GM19035 (cell line): ENCODE measurements around the gene SHROOM3.

Experiments used
- ATAC-seq: cut with Tn5 transposase; IDR thresholded peaks from one replicate; pipeline ENCODE4 v1.9.1; 2021; ENCODE audit not compliant: unreplicated experiment

The SHROOM3 gene

DNA sequence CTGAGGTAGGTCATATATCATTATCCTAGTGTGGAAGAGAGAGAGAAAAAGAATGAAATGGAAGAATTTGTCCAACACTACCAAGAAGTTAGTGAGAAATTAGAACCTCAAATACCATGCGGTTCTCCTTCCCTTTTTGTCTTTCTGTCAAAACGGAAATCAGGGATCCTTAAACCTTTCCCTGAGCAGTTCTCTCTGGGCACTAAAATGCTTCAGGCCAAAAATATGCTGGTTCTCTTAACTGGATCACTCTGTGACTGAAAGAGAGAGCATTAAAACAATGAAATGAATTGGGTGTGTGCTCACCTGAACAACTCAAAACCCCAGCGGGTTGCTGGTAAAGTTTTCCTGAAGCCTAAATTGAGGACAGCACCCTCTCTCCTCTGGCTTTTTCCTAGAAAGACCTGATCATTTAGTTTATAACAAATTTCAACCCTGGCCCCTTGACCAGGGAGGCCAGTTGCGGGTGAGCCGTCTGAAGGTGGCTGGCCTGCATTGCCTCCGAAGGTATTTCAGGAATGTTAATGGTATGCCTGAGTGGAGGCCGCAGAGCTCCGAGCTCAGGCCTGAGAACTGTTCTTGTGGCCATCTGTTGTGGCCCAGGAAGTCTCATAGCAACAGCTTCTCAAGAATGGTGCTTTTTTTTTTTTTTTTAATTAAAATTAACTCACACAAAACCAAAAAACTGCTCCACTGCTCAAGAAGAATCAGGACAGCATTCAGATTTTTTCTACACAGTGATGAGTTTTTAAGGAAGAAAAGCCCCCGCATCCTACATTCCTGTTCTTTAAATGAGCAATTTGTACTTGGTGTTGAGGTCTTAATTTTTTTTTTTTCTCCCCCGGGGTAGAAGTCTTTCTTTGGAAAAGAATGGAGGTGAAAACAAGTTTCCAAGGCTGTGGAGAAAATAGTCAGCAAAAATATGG lies 155.1 kb downstream of the SHROOM3 start:
- no peak for ATAC-seq

DNA sequence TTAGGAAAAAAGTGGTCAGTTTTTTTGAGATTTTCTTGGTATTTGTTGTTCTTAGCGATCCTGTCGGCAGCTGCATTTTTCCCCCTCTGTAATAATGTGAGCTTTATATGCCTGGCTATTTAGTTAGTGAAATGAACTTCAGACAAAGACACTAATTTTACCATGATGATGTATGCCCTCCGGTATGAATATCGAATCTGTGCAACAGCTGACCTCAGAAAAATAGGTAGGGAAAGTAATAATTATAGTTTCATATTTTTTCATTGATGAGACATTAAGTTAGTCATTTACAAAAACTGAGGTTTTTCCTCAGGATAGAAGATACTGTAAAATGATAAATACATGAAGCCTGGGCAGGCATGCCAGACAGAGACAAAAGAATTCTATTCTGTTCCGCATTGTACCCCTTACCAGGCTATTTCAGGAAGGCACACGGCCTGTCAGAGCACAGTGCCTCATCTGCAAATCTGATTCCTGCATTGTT lies 155.8 kb downstream of the SHROOM3 start:
- no peak for ATAC-seq

- no peak for ATAC-seq
Measured at GRCh38 chr4:76591992-76592391, 157.0 kb downstream of the SHROOM3 start.

- ATAC-seq: no peak
Measured at GRCh38 chr4:76592460-76592859, 157.4 kb downstream of the SHROOM3 start.

DNA sequence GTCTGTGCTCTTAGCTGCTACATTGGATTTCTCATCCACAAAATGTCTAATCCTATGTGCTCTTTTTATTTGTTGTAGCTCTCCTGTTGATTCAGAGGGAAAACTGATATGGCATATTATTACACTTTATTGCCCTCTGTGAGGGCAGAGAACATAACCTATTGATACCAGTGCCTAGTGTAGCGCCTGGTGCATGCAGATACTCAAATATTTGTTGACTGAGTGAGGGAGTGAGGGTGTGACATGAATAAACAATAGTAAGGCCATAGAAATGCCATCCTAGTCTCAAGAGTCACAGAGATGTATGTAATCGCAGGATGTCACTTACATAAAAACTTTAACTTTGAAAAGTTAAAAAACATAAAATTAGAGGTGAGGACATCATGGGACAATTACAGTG lies 159.1 kb downstream of the SHROOM3 start:
- ATAC-seq: no peak

- ATAC-seq: no peak
Measured at GRCh38 chr4:76595435-76595834, 160.4 kb downstream of the SHROOM3 start.

DNA sequence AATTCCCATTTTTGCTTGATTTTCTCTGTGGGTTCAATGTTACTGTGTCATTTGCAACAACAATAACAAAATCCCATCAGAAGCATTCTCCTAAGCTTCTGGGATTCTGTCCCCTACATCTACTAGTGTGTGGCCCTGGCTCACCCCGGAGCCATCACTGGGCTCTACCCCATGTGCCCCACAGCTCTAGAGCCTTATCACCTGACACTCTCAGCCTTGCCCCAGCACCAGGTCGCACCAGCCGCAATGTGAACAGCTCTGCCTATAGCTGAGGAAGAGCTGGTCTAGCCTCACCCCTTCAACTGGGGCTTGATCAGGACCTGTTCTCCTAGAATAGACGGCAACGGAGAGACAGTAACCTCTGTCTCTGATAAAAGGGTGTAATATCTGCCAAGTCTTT lies 161.7 kb downstream of the SHROOM3 start:
- ATAC-seq: no peak

GRCh38 chr4:76597423-76597979 lies 162.5 kb downstream of the SHROOM3 start:
- no peak for ATAC-seq

DNA sequence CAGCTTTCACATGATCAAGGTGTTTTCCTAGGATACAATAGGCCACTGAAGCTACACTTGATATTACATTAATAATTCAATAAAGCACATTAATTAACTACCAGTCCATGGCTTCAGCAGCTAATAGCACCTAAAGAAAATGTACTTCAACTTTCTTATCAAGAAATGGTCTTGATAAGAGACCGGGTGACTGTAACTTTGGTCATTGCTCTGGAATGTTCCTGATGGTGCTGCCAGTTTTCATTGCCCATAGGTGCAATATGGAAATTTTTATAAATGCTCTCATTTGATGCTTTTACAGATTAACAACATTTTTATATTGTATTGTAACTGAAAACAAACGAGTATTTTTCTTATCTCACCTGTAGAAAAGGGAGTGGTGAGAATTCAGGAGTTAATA lies 165.4 kb downstream of the SHROOM3 start:
- no peak for ATAC-seq

DNA sequence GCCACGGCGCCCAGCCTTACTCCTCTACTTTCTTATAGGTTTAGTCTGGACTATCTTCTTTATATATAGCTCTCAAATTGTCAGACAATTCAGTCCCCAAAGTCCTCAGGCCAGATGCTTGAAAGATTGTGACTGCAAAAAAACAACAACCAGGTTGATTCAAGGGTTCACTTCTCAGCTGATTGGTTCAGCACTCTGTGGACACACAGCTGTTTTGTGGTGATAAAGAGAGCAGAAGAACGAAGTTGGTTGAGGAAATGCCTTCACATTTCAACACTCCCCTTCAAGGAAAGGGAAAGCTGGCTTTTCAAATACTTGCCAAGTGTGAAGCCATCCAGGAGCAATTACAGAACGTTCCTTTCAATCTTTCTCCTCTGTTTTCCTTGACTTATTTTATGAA lies 166.8 kb downstream of the SHROOM3 start:
- no peak for ATAC-seq

DNA sequence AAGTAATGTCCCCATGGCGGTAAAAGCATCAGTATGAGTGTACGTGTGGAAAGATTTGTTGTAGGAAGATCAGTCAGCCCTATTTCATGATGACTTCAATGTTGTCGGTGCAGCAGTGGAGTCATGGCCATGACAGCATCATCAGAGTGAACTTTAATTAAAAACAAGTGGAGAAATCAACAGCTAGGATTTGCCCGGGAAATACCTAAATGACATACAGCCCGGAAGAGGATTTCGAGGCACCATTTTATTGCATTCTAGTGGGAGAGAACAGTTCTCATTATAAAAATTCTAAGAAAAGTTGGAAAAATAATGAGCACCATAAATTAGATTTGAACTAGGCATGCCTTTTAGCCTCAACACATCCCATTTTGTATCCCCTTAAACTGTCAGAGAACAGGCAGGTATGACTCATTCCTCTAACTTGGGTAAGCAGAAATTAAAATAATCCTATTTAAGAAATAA lies 170.1 kb downstream of the SHROOM3 start:
- ATAC-seq: no peak

DNA sequence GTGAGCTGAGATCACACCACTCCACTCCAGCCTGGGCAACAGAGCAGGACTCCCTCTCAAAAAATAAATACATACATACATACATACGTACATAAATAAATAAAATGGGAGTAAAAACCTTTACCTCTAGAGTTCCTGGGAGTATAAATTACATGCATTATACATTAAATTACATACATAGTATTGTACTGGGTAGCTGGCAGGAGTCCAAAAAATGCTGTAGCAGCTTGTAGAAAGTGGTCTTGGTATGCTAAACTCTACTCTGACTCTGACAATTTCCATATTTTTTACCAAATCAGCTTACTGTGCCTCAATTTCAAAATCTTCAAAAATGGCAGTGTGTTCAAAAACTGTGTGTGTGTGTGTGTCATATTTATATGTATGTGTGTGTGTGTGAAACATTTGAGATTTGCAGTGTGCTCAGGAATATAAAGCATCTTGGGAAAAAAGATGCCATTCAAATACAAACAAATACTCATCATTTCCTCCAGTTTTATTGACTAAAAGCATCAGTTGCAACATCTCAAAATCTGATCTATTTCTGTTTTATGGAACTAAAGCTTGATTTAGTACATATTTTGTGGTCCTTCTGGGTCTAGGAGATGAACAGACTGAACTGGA lies 171.7 kb downstream of the SHROOM3 start:
- ATAC-seq: no peak

DNA sequence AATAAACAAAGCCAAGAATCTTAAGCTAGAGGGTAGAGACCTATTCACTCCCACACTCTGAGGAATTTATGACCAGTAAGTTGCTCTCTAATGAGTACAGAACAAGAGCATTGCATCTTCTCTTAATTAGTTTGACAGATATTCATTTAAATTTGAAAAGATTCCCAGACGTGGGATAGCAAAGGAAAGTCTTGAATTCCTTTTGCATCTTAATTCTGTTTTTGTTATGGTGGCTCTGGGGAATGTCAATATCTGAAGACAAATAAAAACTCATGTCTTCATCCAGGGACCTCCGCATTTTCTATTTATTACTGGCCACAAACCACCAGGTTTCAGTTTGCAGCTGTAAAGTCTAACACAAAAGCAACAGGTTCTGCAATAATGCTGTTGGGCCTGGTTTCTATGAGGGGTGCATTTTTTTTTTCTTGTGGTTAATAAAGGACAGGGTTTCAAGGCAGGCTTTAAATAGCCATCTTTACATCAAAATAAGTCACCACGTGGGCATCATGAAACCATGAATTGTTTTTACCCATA lies 172.3 kb downstream of the SHROOM3 start:
- peak; percentile 91 for ATAC-seq

DNA sequence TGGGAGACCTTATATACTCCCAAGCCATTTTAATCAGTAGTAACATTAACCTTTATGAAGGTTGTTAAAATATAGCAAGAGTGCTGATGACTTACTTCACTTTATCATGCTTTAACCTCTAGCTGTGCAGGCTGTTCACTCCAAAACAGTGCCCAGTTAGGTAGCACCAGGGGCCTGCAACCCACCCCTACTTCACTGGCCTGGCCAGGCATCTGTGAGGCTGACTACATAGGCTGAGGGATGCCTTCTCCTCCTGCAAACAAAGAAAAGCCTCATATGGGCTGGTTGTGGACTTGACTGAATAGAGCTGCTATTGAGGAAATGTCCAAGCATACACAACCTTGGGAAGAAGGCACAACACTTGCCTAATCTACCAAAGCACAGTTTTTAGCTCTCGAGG lies 172.8 kb downstream of the SHROOM3 start:
- ATAC-seq: peak; percentile 21

GRCh38 chr4:76608549-76608948 lies 173.5 kb downstream of the SHROOM3 start:
- ATAC-seq: peak; percentile 33

GRCh38 chr4:76610751-76611547 lies 175.9 kb downstream of the SHROOM3 start:
- no peak for ATAC-seq

DNA sequence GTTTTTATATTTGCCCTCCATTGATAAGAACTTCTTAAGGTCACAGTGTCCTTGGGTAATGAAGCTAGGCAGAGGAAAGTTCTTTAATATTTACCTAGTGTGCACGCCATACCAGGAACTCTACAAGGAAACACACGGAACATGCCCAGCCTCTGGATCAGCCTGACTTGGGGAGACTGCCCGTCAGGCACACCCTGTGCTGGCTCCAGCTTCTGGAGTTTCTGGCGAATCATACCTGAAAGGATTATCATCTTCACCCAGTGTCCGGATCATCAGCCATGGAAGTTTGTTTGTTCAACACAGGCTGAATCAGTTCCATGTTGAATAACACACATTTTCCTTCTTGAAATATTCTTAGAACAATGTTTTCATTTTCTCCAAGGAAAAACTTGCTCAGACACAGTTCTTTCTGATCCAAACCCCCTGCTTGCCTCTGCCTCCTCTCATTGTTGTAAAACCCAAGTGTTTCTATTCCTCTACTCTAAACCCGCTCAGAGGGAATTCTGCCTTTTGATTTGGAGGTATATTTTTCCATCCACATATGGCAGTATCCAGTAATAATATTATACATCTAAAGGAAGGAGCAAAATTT lies 176.7 kb downstream of the SHROOM3 start:
- ATAC-seq: no peak

- no peak for ATAC-seq
Measured at GRCh38 chr4:76614589-76614988, 179.6 kb downstream of the SHROOM3 start.

- no peak for ATAC-seq
Measured at GRCh38 chr4:76615999-76616398, 181.0 kb downstream of the SHROOM3 start.

GRCh38 chr4:76616526-76616925 lies 181.5 kb downstream of the SHROOM3 start:
- no peak for ATAC-seq
